Measurements from ENCODE around the gene EIF4A3. TPM values are rescaled to one million over a fixed set of nuclear protein-coding genes. Genes with fewer than 3 reads are reported as not detected.

The EIF4A3 gene
- total and polyA plus RNA-seq, 12 donors, result 16.2 to 51.0 (median 34.3) TPM

- DNase-seq (no peak), ATAC-seq (no peak)
- H3K4me1 ChIP-seq, result peaks cover 0 to 28% (median 0%) of the 10 kb centered on the region in 9 donors
- no peak for TF ChIP-seq CTCF (IDR thresholded peaks at IDR 0.05)
- no peak overlapping the region for H3K4me3 ChIP-seq
- no peaks in the 10 kb centered on the region for H3K9me3 ChIP-seq
- H3K36me3 ChIP-seq, result no peaks in the 10 kb centered on the region
- WGBS, 2 donors, result 95 to 97% methylated on average over 16 of the region's 16 CpGs
- H3K27ac ChIP-seq, result no peak overlapping the region
- intact Hi-C loops (cut with DNase I), result no loop called here
- H3K27me3 ChIP-seq, result no peaks in the 10 kb centered on the region
These were observed 57.2 kb downstream of the EIF4A3 start for GRCh38 chr17:80089762-80090161.

GRCh38 chr17:80087346-80088265, 59.3 kb downstream of the EIF4A3 start:
- DNase-seq, result no peak

GRCh38 chr17:80086616-80087015, 60.3 kb downstream of the EIF4A3 start:
- H3K36me3 ChIP-seq, result no peaks in the 10 kb centered on the region

More at GRCh38 chr17:80087346-80088265, 59.3 kb downstream of the EIF4A3 start:
- intact Hi-C loops (cut with DNase I), result no loop called here
- H3K4me3 ChIP-seq, result no peak overlapping the region
- WGBS, 2 donors, result 87 to 88% methylated on average over 34 of the region's 34 CpGs
- H3K9me3 ChIP-seq, result no peaks in the 10 kb centered on the region
- H3K36me3 ChIP-seq, result no peaks in the 10 kb centered on the region
- ATAC-seq, result peak in 1 of 8 donors; percentile 20
- TF ChIP-seq CTCF (IDR thresholded peaks at IDR 0.05), result no peak
- H3K27me3 ChIP-seq, result no peaks in the 10 kb centered on the region
- H3K4me1 ChIP-seq, result peaks cover 0 to 15% (median under 1%) of the 10 kb centered on the region in 9 donors
- no peak overlapping the region for H3K27ac ChIP-seq

GRCh38 chr17:80086081-80086480, 60.8 kb downstream of the EIF4A3 start:
- intact Hi-C loops (cut with DNase I), result no loop called here
- no peak overlapping the region for H3K27ac ChIP-seq
- no peak overlapping the region for H3K4me3 ChIP-seq
- ATAC-seq (no peak), DNase-seq (no peak)
- H3K4me1 ChIP-seq, result peaks cover 0 to 9% (median 4%) of the 10 kb centered on the region in 9 donors
- WGBS, 2 donors, result 85 to 88% methylated on average over 17 of the region's 17 CpGs
- no peaks in the 10 kb centered on the region for H3K27me3 ChIP-seq
- H3K36me3 ChIP-seq, result no peaks in the 10 kb centered on the region
- no peaks in the 10 kb centered on the region for H3K9me3 ChIP-seq
- no peak for TF ChIP-seq CTCF (IDR thresholded peaks at IDR 0.05)

More at GRCh38 chr17:80086616-80087015, 60.3 kb downstream of the EIF4A3 start:
- H3K4me3 ChIP-seq, result no peak overlapping the region
- no peaks in the 10 kb centered on the region for H3K27me3 ChIP-seq
- no peaks in the 10 kb centered on the region for H3K9me3 ChIP-seq
- no peak for TF ChIP-seq CTCF (IDR thresholded peaks at IDR 0.05)
- DNase-seq, result no peak
- intact Hi-C loops (cut with DNase I), result no loop called here
- no peak overlapping the region for H3K27ac ChIP-seq
- 91 to 92% methylated on average over 11 of the region's 11 CpGs for WGBS, 2 donors
- no peak for ATAC-seq
- H3K4me1 ChIP-seq, result peaks cover 0 to 9% (median 4%) of the 10 kb centered on the region in 9 donors

Data from heart right ventricle (tissue), 16 donors.